HepG2 (cell line): ENCODE results near the gene PRSS2.

Source experiments
- CTCF ChIP-seq: sonication (generic); formaldehyde crosslinking; IDR thresholded peaks from 2 replicates; pipeline ENCODE4 v1.5.0; 2020; ENCODE audit warnings: mild to moderate bottlenecking, missing genetic modification reagents, moderate library complexity
- GFI1 ChIP-seq: sonication (generic); formaldehyde crosslinking; IDR thresholded peaks from 2 replicates; pipeline ENCODE4 v1.5.0; 2020; ENCODE audit warnings: missing genetic modification reagents, mild to moderate bottlenecking, borderline replicate concordance
- HCFC1 ChIP-seq: fragments of 150-350 bp; IDR thresholded peaks from 2 replicates; pipeline ENCODE4 v1.6.1; 2014; ENCODE audit warnings: low read depth, low read length
- MAX ChIP-seq: IDR thresholded peaks from 2 replicates; pipeline ENCODE4 v1.6.1; 2012; ENCODE audit warnings: inconsistent platforms
- ZNF292 ChIP-seq: sonication (generic); formaldehyde crosslinking; IDR thresholded peaks from 2 replicates; pipeline ENCODE4 v1.8.1; 2022; ENCODE audit warnings: mild to moderate bottlenecking, low read depth, missing genetic modification reagents, borderline replicate concordance
- TF ChIP-seq, protein P1 (sequence below), 2 experiments: sonication (generic) in 1 of 2; formaldehyde crosslinking in 1 of 2; IDR thresholded peaks; 2 replicates each; pipeline versions ENCODE4 v1.5.1 to v1.6.1; 2011 to 2020; ENCODE audit warnings: borderline replicate concordance in 1 of 2, low read depth in 1 of 2, low read length in 1 of 2, mild to moderate bottlenecking in 1 of 2, missing genetic modification reagents in 1 of 2, moderate library complexity in 1 of 2

- TF ChIP-seq GFI1: no peak
- no peak for TF ChIP-seq CTCF (CRISPR knock-in tag)
- TF ChIP-seq ZNF292 (CRISPR knock-in tag): no peak
- no peak for TF ChIP-seq MAX
- TF ChIP-seq, protein P1, sequence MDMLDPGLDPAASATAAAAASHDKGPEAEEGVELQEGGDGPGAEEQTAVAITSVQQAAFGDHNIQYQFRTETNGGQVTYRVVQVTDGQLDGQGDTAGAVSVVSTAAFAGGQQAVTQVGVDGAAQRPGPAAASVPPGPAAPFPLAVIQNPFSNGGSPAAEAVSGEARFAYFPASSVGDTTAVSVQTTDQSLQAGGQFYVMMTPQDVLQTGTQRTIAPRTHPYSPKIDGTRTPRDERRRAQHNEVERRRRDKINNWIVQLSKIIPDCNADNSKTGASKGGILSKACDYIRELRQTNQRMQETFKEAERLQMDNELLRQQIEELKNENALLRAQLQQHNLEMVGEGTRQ (IDR thresholded peaks at IDR 0.05; ENCODE audit: low read depth, low read length): no peak
- TF ChIP-seq, protein P1 (CRISPR knock-in tag; IDR thresholded peaks at IDR 0.05; ENCODE audit: borderline replicate concordance): no peak
- TF ChIP-seq HCFC1: no peak
Observed at GRCh38 chr7:142776206-142776844, 5.6 kb downstream of the PRSS2 start.
